HepG2 (cell line): ENCODE measurements around the gene AZU1. TPM values are rescaled to one million over a fixed set of nuclear protein-coding genes. Genes with fewer than 3 reads are reported as not detected.
A peak's percentile ranks its signal among the peaks of the same experiment; 100 is the strongest.
"Not testable (repeated sequence)": the region's sequence is repeated elsewhere in the genome, so short reads cannot be mapped to it uniquely, and the experiment has no call there.

Source experiments
- ATAC-seq: fragments of 200-7000 bp; cut with Tn5 transposase; 3 replicates; pipeline ENCODE4 v1.9.1; 2020; ENCODE audit warnings: mild to moderate bottlenecking, moderate library complexity
- BruUV-seq: library from RNA; stranded (reverse); fragments of 400-500 nt; replicated peaks from 2 replicates; lab custom pipeline; 2021; lab: Mats Ljungman, UMichigan
- CTCF ChIA-PET: fragments of 300-600 bp; formaldehyde crosslinking; extraction: SDS; loops from one replicate; lab custom pipeline; 2021; ENCODE audit warnings: low total read pairs, inconsistent platforms, low intra/inter-chr PET ratio; lab: Yijun Ruan, JAX
- POLR2A ChIA-PET: fragments of 350-600 bp; sonication (Branson Sonifier 250); formaldehyde crosslinking; loops from one replicate; lab custom pipeline; 2020; ENCODE audit warnings: antibody characterized with exemption, inconsistent platforms; lab: Yijun Ruan, JAX
- DNase-seq: peaks from one replicate; pipeline ENCODE4 v3.0.0-alpha.2; 2015; ENCODE audit warnings: low spot score
- FAIRE-seq: peaks from 3 replicates; lab custom pipeline; 2011; peaks lifted over from hg19 to GRCh38; lab: Jason Lieb, UNC
- H2AFZ ChIP-seq: one replicate; pipeline ENCODE4 v1.6.1; 2011; ENCODE audit warnings: low read length, inconsistent platforms
- H3K27ac ChIP-seq: fragments of 300-600 bp; 3 replicates; pipeline ENCODE4 v1.8.0; 2011; ENCODE audit warnings: mixed run types, mild to moderate bottlenecking, mixed read lengths, low read length, inconsistent platforms; ENCODE audit not compliant: insufficient read depth; ENCODE audit errors: extremely low read length
- H3K27me3 ChIP-seq, 2 experiments: fragments of 200-600 bp in 1 of 2; 2 replicates in 1 of 2; 3 replicates in 1 of 2; pipeline versions ENCODE4 v1.6.0 to v1.8.0; 2011; ENCODE audit warnings: low read length in 2 of 2, mild to moderate bottlenecking in 2 of 2, moderate library complexity in 2 of 2, inconsistent platforms in 1 of 2; ENCODE audit not compliant: insufficient read depth in 2 of 2, control insufficient read depth in 1 of 2
- H3K36me3 ChIP-seq, 2 experiments: fragments of 200-600 bp in 1 of 2; replicated peaks in 1 of 2; 2 replicates in 1 of 2; 3 replicates in 1 of 2; pipeline versions ENCODE4 v1.5.1 to v1.8.0; 2011; ENCODE audit warnings: low read length in 2 of 2, inconsistent platforms in 1 of 2; ENCODE audit not compliant: insufficient read depth in 2 of 2, control insufficient read depth in 1 of 2
- H3K4me1 ChIP-seq: 2 replicates; pipeline ENCODE4 v1.5.1; 2012; ENCODE audit warnings: low read length, inconsistent platforms; ENCODE audit not compliant: insufficient read depth
- H3K4me2 ChIP-seq: 2 replicates; pipeline ENCODE4 v1.6.0; 2011; ENCODE audit warnings: low read depth, low read length, inconsistent platforms
- H3K4me3 ChIP-seq, 3 experiments: fragments of 200-600 bp in 1 of 3; sonication (generic), shearing (Covaris generic) in 1 of 3; replicated peaks in 1 of 3; 2 replicates each; pipeline ENCODE4 v1.5.1; 2011 to 2016; ENCODE audit warnings: low read length in 3 of 3, inconsistent platforms in 2 of 3, low read depth in 2 of 3, mild to moderate bottlenecking in 2 of 3, control low read depth in 1 of 3, mixed read lengths in 1 of 3; ENCODE audit not compliant: insufficient read depth in 1 of 3
- H3K79me2 ChIP-seq: one replicate; pipeline ENCODE4 v1.6.1; 2011; ENCODE audit warnings: low read length, inconsistent platforms; ENCODE audit not compliant: insufficient read depth
- H3K9ac ChIP-seq: 2 replicates; pipeline ENCODE4 v1.6.0; 2011; ENCODE audit warnings: mild to moderate bottlenecking, low read depth, low read length, inconsistent platforms; ENCODE audit not compliant: insufficient read depth
- H3K9me3 ChIP-seq: 2 replicates; pipeline ENCODE4 v1.5.1; 2012; ENCODE audit warnings: mild to moderate bottlenecking, low read length
- H4K20me1 ChIP-seq: 2 replicates; pipeline ENCODE4 v1.6.0; 2011; ENCODE audit warnings: inconsistent platforms, mild to moderate bottlenecking, low read length, moderate library complexity; ENCODE audit not compliant: insufficient read depth
- CHD2 ChIP-seq: IDR thresholded peaks from 2 replicates; pipeline ENCODE4 v1.6.1; 2011; ENCODE audit warnings: low read depth, low read length, improper control_type of control experiment
- EED ChIP-seq: sonication (generic); formaldehyde crosslinking; IDR thresholded peaks from 2 replicates; pipeline ENCODE4 v1.5.0; 2020; ENCODE audit warnings: mild to moderate bottlenecking, missing genetic modification reagents
- KDM4B ChIP-seq: sonication (generic); formaldehyde crosslinking; IDR thresholded peaks from 2 replicates; pipeline ENCODE4 v1.4.0; 2020; ENCODE audit warnings: missing genetic modification reagents
- KDM6A ChIP-seq: IDR thresholded peaks from 2 replicates; pipeline ENCODE4 v1.6.1; 2016; ENCODE audit warnings: low read depth
- NR2F1 ChIP-seq, 2 experiments: fragments of 450-650 bp in 1 of 2; formaldehyde crosslinking in 1 of 2; IDR thresholded peaks; 2 replicates each; pipeline versions ENCODE4 v1.5.0 to v1.6.1; 2016 to 2020; ENCODE audit warnings: mild to moderate bottlenecking in 1 of 2, missing compliant biosample characterization in 1 of 2, missing genetic modification reagents in 1 of 2, moderate library complexity in 1 of 2
- POLR2AphosphoS2 ChIP-seq: IDR thresholded peaks from 2 replicates; pipeline ENCODE4 v1.6.1; 2011; ENCODE audit warnings: low read depth, low read length, improper control_type of control experiment
- TOPORS ChIP-seq: sonication (generic); formaldehyde crosslinking; IDR thresholded peaks from 2 replicates; pipeline ENCODE4 v1.8.0; 2023; ENCODE audit warnings: mild to moderate bottlenecking, missing genetic modification reagents
- ZNF121 ChIP-seq: sonication (generic); formaldehyde crosslinking; IDR thresholded peaks from 2 replicates; pipeline ENCODE4 v1.5.0; 2020; ENCODE audit warnings: mild to moderate bottlenecking, missing genetic modification reagents
- ZNF343 ChIP-seq: sonication (generic); formaldehyde crosslinking; IDR thresholded peaks from 2 replicates; pipeline ENCODE4 v1.4.0; 2020; ENCODE audit warnings: mild to moderate bottlenecking, missing genetic modification reagents
- ZNF891 ChIP-seq: sonication (generic); formaldehyde crosslinking; IDR thresholded peaks from 2 replicates; pipeline ENCODE4 v1.5.0; 2020; ENCODE audit warnings: mild to moderate bottlenecking, missing genetic modification reagents
- ZSCAN21 ChIP-seq: sonication (generic); formaldehyde crosslinking; IDR thresholded peaks from 2 replicates; pipeline ENCODE4 v1.8.0; 2022; ENCODE audit warnings: mild to moderate bottlenecking, missing genetic modification reagents, moderate library complexity, borderline replicate concordance
- WGBS: methylation state at CpG from one replicate; pipeline ENCODE4 v1.1.6; 2017; ENCODE audit warnings: low lambda C conversion rate; 5-methylcytosine and 5-hydroxymethylcytosine counted together
- in situ Hi-C: cut with HindIII; loops from 2 replicates; pipeline ENCODE4 v1.10.0; 2017; ENCODE audit warnings: low pct_unique_long_range_greater_than_20kb; ENCODE audit not compliant: extremely low pct_ligation_motif_present
- intact Hi-C: fragments of 100-400 bp; cut with micrococcal nuclease; formaldehyde crosslinking; loops from one replicate; pipeline ENCODE4 v1.10.0; 2022; ENCODE audit not compliant: unreplicated experiment
- polyA plus RNA-seq, 8 experiments: library from polyadenylated mRNA; depleted of rRNA in 3 of 8; stranded (reverse) in 7 of 8; unstranded in 1 of 8; fragments of >200 nt; fragmentation: Illumina TruSeq in 4 of 8; extraction: Trizol in 4 of 8; gene quantifications; 2 replicates each; pipeline versions ENCODE4 v1.2.1 to v1.2.3, GENCODE V29; 2011 to 2016; ENCODE audit warnings: low read depth in 4 of 8, missing spikeins in 1 of 8, mixed read lengths in 1 of 8; ENCODE audit not compliant: insufficient read depth in 1 of 8
- total RNA-seq, 5 experiments: library from RNA; depleted of rRNA; stranded (reverse); fragments of >200 nt; fragmentation: Illumina TruSeq; extraction: Trizol; gene quantifications; 2 replicates each; pipeline ENCODE4 v1.2.3, GENCODE V29; 2016; ENCODE audit warnings: low read depth in 1 of 5
- TF ChIP-seq, protein P1 (sequence below): IDR thresholded peaks from 2 replicates; pipeline ENCODE4 v1.6.1; 2016; ENCODE audit warnings: missing compliant biosample characterization, missing genetic modification reagents, borderline replicate concordance

The AZU1 gene
- total and polyA plus RNA-seq, 2 of the 13 experiments (the other 11 are each of a cell fraction or from before 2014, with no cell fraction given): not detected

DNA sequence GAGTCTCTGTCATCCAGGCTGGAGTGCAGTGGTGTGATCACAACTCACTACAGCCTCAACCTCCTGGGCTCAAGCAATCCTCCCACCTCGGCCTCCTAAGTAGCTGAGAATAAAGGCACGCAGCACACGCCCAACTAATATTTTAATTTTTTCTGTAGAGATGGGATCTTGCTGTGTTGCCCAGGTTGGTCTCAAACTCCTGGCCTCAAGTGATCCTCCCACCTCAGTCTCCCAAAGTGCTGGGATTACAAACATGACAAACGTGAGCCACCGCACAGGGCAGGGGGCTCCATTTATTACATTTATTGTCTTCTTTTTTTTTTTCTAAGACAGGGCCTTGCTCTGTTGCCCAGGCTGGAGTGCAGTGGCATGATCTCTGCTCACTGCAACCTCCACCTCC lies 7.4 kb upstream of the AZU1 start:
- DNase-seq, FAIRE-seq, H3K9me3 ChIP-seq, H3K9ac ChIP-seq, CTCF ChIA-PET, intact Hi-C loops, BruUV-seq, ATAC-seq, in situ Hi-C loops, POLR2A ChIA-PET, H3K4me2 ChIP-seq, H4K20me1 ChIP-seq, H3K36me3 ChIP-seq, H3K4me1 ChIP-seq, H3K4me3 ChIP-seq, H3K27ac ChIP-seq, H2AFZ ChIP-seq, H3K79me2 ChIP-seq: not testable (repeated sequence)
- 73% methylated on average over 5 of the region's 5 CpGs for WGBS
- H3K27me3 ChIP-seq: peaks cover 3 to 14% of the 10 kb centered on the region in 2 experiments
- peak; percentile 50; the same call in 1 of the 2 replicates for TF ChIP-seq ZNF121 (CRISPR knock-in tag)

GRCh38 chr19:821231-821824 lies 6.3 kb upstream of the AZU1 start:
- ChIA-PET CTCF (no interaction called here), POLR2A (no interaction called here)
- ATAC-seq (peak; percentile 11; the same call in 2 of the 3 replicates), FAIRE-seq (no peak), DNase-seq (no peak)
- no peaks in the 10 kb centered on the region for H4K20me1 ChIP-seq
- H3K4me3 ChIP-seq: peak overlapping the region; percentile 34 to 58 (median 43); a peak in 4 of 6 replicates
- TF ChIP-seq KDM6A (CRISPR knock-in tag) (no peak), EED (no peak), ZNF343 (CRISPR knock-in tag) (no peak), KDM4B (CRISPR knock-in tag) (no peak), TOPORS (CRISPR knock-in tag) (no peak), ZNF891 (CRISPR knock-in tag) (no peak), POLR2AphosphoS2 (peak; percentile 85; the same call in 1 of the 2 replicates), ZSCAN21 (CRISPR knock-in tag) (no peak), NR2F1 (CRISPR knock-in tag; IDR thresholded peaks at IDR 0.05) (no peak), CHD2 (peak; percentile 20; the same call in 1 of the 2 replicates)
- TF ChIP-seq, protein P1, sequence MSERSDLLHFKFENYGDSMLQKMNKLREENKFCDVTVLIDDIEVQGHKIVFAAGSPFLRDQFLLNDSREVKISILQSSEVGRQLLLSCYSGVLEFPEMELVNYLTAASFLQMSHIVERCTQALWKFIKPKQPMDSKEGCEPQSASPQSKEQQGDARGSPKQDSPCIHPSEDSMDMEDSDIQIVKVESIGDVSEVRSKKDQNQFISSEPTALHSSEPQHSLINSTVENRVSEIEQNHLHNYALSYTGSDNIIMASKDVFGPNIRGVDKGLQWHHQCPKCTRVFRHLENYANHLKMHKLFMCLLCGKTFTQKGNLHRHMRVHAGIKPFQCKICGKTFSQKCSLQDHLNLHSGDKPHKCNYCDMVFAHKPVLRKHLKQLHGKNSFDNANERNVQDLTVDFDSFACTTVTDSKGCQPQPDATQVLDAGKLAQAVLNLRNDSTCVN: no peak
- 0% methylated on average over 7 of the region's 64 CpGs for WGBS
- H3K4me1 ChIP-seq: peaks cover 8% of the 10 kb centered on the region
- no peaks in the 10 kb centered on the region for H3K79me2 ChIP-seq
- no TSS peak for BruUV-seq
- H3K9me3 ChIP-seq: no peaks in the 10 kb centered on the region
- intact Hi-C loops (no loop called here), in situ Hi-C loops (no loop called here)
- H3K9ac ChIP-seq: no peak overlapping the region
- no peaks in the 10 kb centered on the region for H3K36me3 ChIP-seq
- H2AFZ ChIP-seq: no peak overlapping the region
- H3K27me3 ChIP-seq: peaks cover 4 to 22% of the 10 kb centered on the region in 2 experiments
- H3K27ac ChIP-seq: no peak overlapping the region
- H3K4me2 ChIP-seq: peak overlapping the region; percentile 36
